ENCODE data around the gene FUT8.

The FUT8 gene

DNA sequence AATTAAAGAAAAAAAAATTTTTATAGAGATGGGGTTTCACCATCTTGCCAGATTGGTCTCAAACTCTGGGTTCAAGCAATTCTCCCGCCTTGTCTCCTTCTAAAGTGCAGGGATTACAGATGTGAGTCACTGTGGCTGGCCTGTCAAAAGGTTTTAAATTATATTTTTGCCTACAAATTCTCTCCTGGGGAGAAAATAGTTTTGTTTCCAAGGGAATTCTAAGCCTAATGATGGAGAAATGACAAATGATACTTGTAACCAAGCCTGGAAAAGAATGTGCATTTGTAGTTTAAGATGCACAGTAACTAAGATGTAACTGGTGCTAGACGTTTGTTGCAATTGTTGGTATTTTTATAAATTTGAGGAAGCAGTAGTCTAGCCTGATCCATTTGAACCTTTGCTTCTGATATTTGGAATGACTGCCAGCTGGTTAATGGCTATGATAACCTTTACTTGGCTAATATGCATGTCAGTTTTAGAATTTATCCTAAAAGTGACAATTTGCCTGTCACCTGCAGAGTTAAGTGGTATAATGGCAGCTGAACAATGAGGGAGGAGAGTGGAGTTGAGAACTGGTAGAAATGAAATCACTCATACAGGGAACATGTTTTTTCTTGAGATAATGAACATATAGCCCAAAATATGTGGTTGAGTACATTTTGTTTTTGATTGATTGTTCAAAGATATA lies 148.0 kb downstream of the FUT8 start:
- DNase-seq = no peak

GRCh38 chr14:65564370-65564769 lies 151.8 kb downstream of the FUT8 start:
- DNase-seq = no peak

DNA sequence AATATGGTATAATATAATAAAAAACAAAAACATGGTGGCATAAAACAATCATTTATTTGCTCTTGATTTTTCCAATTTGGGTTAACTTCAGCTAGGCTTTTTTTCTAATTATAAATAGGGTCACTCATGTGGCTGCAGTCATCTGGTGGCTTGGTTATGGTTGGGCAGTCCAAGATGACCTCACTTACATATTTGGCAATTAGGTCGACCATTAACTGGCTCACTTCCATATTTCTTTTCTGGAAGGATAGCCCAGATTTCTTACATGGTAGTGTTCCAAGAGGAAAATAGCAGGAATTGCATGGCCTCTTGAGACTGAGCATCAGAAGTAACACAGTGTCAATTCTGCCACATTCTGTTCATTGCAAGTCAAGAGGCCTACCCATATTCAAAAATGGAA lies 153.4 kb downstream of the FUT8 start:
- no peak for DNase-seq

- no peak for DNase-seq
Observed at GRCh38 chr14:65566820-65567522, 154.4 kb downstream of the FUT8 start.

DNA sequence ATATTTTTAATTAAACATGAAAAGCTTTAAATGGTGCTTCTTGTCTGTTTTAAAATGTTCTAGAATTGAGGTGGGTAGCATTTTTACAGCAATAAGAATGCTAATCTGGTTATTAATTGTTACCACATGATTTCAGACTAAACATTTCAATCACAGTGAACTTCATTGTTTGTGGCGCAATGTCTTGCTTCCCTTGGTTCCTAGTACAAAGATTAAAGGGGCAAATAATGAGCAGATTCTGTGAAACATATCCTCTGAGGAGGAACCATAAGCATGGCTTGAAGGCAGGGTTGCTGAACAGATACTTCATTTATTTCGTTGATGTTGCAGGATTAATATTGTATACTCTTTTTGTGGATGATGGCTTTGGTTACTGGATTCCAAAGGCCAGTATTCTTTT lies 162.1 kb downstream of the FUT8 start:
- no peak for DNase-seq

DNA sequence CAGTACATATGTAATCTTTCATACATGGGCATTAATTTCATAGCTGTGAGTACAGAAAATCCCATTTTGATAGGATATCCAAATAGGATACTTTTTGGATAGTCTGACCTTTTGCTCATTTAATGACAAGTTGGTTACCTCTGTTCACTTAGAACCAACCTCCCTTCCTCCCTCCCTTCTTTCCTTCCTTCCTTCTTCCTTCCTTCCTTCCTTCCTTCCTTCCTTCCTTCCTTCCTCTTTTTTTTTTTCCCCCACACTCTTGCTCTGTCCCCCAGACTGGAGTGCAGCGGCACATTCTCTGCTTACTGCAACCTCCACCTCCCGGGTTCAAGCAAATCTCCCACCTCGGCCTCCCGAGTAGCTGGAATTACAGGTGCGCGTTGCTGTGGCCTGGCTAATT lies 162.9 kb downstream of the FUT8 start:
- no peak for DNase-seq

- no peak for DNase-seq
Observed at GRCh38 chr14:65580973-65581372, 168.4 kb downstream of the FUT8 start.

GRCh38 chr14:65581378-65581777 lies 168.8 kb downstream of the FUT8 start:
- no peak for DNase-seq

DNA sequence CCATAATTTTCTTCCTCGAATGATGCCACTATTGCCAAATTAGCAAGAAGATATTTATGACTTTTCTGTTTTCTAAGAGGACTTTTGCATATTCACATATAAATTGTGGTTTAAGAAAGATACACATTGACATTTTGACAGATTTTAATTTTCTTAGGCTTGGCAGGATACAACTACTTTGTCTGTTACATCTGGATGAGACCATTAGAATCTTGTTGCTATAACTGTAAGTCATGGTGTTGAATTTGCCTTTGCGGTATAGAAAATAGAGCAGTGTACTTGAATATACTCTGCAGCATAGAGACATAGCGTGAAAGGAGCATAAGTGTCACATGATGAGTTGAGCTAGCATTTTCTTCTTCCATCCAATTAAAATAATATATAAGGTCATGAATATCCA lies 169.3 kb downstream of the FUT8 start:
- DNase-seq = no peak

- DNase-seq = no peak
Observed at GRCh38 chr14:65585216-65585615, 172.7 kb downstream of the FUT8 start.

DNA sequence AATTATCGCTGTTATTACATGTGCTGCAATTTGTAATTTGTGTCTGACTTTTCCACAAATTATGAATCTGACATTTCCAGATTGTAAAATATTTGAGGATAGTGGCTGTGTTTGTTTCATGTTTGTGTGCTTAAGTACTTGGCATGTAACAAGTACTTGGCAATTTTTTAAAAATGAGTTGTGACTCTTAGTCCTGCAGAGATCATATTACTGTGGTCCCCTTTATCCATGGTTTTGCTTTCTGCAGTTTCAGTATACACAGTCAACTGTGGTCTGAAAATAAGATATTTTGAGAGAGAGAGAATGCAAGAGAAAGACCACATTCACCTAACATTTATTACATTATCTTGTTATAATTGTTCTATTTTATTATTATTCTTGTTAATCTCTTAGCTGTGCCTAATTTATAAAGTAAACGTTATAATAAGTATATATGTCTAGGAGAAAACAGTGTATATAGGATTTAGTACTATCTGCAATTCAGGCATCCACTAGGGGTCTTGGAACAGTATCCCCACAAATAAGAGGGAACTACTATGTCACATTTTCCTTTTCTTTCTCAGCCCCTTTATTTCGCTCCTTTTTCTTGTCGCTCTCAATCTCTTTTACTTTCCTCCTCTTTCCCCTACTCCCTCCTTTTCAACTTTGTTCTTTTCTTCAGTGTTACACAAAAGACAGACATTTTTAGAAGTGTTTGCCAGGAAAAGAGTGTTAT lies 176.1 kb downstream of the FUT8 start:
- DNase-seq = no peak

DNA sequence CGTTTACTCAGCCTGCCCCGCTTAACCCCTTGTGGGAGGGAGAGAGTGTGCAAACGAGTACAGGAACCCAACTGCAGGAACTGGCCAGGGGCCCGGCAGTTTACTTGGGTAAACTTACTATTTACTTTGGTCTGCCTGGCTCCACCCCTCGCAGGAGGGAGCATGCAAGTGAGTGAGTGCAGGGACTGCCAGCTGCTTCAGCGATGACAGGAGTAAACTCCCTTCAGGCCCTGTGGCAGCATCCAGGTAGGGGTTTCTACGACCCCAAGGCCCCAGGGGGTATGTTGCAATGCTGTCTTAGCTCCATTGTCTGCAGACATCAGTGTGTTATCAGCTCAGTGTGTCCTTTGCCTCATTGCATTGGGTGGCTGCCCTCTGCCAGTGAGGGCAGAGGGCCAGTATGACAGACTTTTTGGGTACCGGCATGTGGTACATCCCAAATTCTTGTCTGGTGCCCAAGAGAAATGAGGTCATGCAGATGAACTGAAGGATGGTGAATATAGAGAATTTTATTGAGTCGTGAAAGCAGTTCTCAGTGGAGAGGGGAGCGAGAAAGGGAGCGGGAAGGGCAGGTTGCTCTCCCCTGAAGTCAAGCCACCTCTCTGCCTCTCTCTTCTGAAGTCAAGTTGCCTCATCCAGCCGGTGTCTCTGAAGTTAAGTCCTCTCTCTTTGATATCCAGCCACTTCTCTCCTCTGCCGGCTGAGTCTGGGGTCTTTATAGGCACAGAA lies 181.8 kb downstream of the FUT8 start:
- DNase-seq = no peak

DNA sequence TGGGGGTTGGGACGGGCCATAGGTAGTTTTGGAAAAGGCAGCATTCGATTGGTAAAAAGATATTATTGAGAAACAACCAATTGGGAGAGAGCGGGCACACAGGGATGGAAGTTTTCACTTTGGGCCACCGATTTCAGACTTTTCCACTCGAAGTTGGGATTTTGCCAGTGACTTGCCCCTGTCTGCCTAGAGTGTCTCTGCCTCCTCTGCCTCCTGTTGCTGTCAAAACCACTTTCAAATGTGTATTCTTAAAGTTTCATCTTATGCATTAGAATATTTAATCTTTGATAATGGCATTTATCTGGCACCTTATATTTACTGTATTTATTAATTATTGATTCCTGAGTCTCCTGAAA lies 182.3 kb downstream of the FUT8 start:
- DNase-seq = no peak

DNA sequence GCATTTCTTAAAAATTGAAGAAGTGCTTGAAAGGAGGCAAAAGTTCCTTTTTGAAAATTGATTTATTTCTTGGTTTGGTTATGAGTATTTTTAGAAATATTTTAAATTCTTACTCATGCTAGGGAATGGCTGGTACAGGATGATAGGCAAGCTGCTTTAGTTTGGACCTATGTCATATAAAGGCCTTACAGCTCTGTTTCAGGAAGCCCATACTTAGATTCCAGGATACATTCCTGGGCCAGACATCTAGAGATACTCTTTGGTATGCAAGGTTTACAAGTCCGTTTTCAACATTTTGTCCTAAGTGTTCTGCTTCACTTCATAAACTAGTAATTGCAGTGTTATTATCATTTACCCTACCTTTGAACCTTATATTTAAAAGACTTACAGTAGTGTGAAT lies 186.8 kb downstream of the FUT8 start:
- no peak for DNase-seq

GRCh38 chr14:65600742-65601141 lies 188.2 kb downstream of the FUT8 start:
- DNase-seq = no peak

DNA sequence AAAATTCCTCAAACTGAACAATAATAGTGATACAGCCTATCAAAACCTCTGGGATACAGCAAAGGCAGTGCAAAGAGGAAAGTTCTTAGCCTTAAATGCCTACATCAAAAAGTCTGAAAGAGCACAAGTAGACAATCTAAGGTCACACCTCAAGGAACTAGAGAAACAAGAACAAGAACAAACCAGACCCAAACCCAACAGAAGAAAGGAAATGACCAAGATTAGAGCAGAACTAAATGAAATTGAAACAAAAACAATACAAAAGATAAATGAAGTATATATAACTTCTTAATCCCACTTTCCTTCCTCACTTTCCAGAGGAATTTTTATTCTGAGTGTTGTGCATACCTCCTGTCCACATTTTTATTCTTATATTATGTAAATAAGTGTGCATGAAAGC lies 192.0 kb downstream of the FUT8 start:
- no peak for DNase-seq

DNA sequence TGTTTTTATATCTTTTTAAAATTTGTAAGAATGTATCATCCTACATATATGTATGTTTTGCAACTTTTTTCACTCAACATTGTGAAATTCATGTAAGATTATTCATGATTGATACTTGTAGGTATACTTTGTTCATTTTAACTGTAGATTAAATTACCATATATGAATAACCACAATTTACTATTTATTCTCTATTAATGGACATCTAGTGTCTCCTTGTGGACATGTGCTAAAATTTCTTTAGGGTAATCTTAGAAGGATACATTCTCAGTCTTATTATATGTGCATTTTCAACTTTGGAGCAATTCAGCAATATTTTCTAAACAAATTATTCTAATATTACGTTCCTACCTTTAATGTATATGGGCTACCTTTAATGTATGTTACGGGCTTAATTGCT lies 192.4 kb downstream of the FUT8 start:
- no peak for DNase-seq

DNA sequence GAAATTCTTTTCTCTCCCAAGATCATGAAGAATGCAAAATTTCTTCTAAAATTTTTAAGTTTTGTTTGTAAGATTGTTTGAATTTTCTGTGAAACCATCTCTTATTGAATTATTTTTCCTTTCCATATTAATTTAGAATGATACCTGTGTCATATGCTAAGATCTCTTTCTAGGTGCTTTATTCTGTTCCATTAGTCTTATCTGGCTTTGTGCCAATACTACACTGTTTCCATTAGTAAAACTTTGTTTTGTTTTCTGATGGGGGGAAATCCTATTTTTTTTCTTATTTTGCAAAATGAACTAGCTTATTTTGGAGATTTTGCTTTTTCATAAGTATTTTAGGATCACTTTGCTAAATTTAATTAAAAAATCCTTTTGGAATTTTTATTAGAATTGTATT lies 193.9 kb downstream of the FUT8 start:
- DNase-seq = no peak

DNA sequence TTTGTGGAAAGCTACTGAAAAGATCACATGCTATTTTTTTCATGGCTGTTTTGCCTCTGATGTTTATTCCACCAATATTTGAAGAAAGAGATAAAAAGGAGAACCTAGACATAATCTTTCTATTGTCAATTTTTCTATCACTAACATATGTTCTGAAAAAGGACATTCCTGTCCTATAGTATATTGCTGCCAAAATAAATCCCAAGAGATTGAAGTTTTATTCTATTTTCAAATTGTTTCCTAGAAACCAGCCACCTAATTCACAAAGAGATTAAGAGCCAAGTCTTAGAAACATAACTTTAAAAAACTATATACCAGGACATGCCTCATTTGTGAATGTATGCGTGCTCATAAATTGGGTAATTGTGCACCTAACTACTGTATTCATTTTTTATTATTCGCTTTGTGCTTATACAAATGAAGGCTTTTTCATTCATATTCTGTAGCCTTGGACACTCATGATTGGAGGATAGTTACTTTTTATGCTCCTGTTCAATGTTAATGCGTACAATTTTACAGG lies 200.7 kb downstream of the FUT8 start:
- DNase-seq = no peak

DNA sequence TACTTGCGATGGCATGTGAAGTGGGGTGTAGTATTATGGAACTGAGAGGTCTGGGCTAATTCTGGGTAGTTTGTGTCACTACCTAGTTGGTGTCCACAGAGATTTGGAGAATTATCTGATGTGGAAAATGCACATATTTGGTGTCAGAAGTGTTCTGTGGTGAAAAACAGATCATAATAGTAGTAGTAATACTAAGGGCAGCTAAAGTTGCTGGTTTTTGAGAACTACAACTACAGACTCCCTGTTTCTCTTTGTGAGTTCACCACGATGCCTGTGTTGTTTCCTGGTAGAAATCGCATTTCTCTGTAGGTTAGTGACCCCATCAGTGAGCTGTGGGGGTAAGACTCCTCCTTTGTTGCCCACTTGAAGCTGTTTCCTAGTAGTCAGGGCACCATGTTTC lies 206.5 kb downstream of the FUT8 start:
- no peak for DNase-seq

- DNase-seq = no peak
Observed at GRCh38 chr14:65620195-65620594, 207.7 kb downstream of the FUT8 start.

GRCh38 chr14:65622703-65623102 lies 210.2 kb downstream of the FUT8 start:
- DNase-seq = no peak

DNA sequence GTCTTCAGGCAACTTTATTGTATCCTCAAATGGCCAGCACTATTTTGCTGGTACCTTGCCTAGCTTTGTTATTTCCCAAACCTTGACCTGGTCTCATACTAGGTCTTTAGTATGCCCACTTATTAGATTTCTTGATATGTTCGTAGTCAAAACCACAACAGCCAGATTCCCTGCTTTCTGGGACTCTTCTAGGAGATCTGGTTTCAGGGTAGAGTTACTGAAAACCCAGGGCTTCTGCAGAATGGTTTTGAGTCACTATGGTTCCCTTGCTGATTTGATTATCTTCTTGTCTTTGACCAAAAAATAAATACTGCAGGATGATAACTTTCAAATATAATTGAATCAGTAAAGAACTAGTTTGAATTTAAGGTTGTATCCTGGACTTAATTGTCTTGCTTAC lies 211.2 kb downstream of the FUT8 start:
- DNase-seq = no peak

Data from NCI-H187 (cell line).